ENCODE data around the gene RAB33B. TPM values are rescaled to one million over a fixed set of nuclear protein-coding genes. Genes with fewer than 3 reads are reported as not detected.

Gene RAB33B
- total and polyA plus RNA-seq, 2 of the 8 experiments (the other 6 are each of a cell fraction or from before 2014, with no cell fraction given): 4.2 to 8.7 TPM

DNA sequence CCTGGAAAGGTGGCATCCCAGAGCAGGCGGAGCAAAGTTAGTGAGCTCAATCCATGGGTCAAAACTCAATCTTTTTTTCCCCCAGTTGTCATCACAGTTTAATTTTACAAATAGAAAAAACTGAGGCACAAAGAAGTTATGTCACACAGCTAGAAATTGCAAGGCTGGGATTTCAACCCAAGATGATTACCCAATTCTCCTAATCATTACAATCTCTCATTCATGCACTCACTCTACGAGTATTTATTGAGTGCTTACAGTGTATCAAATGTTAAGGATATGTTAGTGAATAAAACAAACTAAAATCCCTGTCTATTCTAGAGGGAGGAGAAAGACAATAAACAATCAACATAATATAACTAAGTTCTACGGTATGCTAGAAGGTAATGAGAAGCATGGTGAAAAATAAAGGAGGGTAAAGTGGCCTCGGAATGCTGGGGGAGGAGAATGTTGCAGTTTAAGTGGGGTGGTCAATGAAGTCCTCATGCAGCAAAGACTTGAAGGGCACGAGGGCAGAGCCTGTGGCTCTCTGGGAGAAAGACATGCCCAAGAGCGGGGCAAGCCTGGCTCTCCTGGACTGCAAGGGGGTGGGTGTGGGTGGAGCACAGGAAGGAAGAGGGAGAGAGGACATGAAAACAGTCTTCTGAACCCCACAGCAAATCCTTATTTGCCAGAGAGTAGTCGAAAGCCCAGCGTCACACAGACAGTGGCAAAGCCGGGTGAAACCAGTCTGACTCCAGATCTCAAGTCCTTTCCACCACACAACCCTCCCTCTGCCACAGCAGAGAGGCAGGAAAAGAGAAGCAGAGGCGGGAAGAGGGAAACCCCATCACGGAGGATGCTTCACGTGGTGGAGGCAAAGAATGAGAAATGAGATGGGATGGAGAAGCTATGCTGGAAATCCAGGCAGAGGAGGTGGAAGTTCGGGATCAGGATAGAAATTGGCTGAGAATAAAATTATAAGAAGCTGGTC lies 48.3 kb downstream of the RAB33B start:
- DNase-seq (ENCODE audit: low read depth in 1 of 2, low spot score in 2 of 2) (no peak), FAIRE-seq (no peak)
- no peak overlapping the region for H2BK20ac ChIP-seq (ENCODE audit: low read length)
- H4K91ac ChIP-seq (replicated peaks; ENCODE audit: insufficient read length, low read length): no peak overlapping the region
- no peak overlapping the region for H2AFZ ChIP-seq (ENCODE audit: low read length)
- no peak overlapping the region for H3K4ac ChIP-seq (replicated peaks; ENCODE audit: insufficient read length, low read depth, low read length)
- H2BK12ac ChIP-seq (ENCODE audit: low read depth, low read length): no peak overlapping the region; the same call in 1 of the 2 replicates
- TF ChIP-seq NANOG (IDR thresholded peaks at IDR 0.05; ENCODE audit: insufficient read depth, low read depth, low read length, poor library complexity, severe bottlenecking) (no peak), E2F6 (IDR thresholded peaks at IDR 0.05) (0 out of 2 replicates have a peak, but pooled peaks have one; percentile 19), BRCA1 (IDR thresholded peaks at IDR 0.05; ENCODE audit: low read depth, low read length) (no peak)
- H4K5ac ChIP-seq (ENCODE audit: insufficient read length, low read depth, low read length): no peak overlapping the region
- no peak overlapping the region for H4K8ac ChIP-seq (ENCODE audit: extremely low read depth, insufficient read depth, low read length)
- H2BK120ac ChIP-seq (replicated peaks; ENCODE audit: low read depth, low read length): no peak overlapping the region
- ChIA-PET POLR2A (ENCODE audit: partially characterized antibody) (no interaction called here), CTCF (ENCODE audit: partially characterized antibody) (interaction anchor here (0.6 to 4.1 kb wide), 10 partner anchors 8 to 155 kb away, joined by 3 to 17 read pairs (median 3); no protein-coding TSS in a partner anchor)
- H3K27me3 ChIP-seq (replicated peaks in 1 of 4; ENCODE audit: control insufficient read depth in 3 of 4, extremely low read depth in 1 of 4, insufficient read depth in 3 of 4, low read length in 3 of 4): no peaks in the 10 kb centered on the region
- H3K18ac ChIP-seq (ENCODE audit: extremely low read depth, low read length): no peak overlapping the region
- no peaks in the 10 kb centered on the region for H3K9me3 ChIP-seq (ENCODE audit: insufficient read depth in 2 of 2, low read depth in 1 of 2, low read length in 1 of 2)
- H2BK5ac ChIP-seq (ENCODE audit: low read depth, low read length): no peak overlapping the region
- H3K23ac ChIP-seq (ENCODE audit: insufficient read length): no peak overlapping the region
- no peak overlapping the region for H3K27ac ChIP-seq (ENCODE audit: low read depth, low read length)
- H3K9ac ChIP-seq (replicated peaks in 1 of 4; ENCODE audit: extremely low read depth in 1 of 4, low read depth in 3 of 4, low read length in 3 of 4): no peak overlapping the region
- no peaks in the 10 kb centered on the region for H3K23me2 ChIP-seq (ENCODE audit: low read depth, low read length)
- H3K79me1 ChIP-seq (ENCODE audit: low read depth, low read length): no peaks in the 10 kb centered on the region
- no peak overlapping the region for H3K56ac ChIP-seq (replicated peaks; ENCODE audit: insufficient read length, low read depth, low read length)
- no peak overlapping the region for H2AK5ac ChIP-seq (ENCODE audit: low read depth, low read length)
- H3K14ac ChIP-seq (ENCODE audit: insufficient read length): no peak overlapping the region
- H3K79me2 ChIP-seq (ENCODE audit: control insufficient read depth in 1 of 2, insufficient read depth in 2 of 2, low read length in 2 of 2): no peaks in the 10 kb centered on the region
- H3K4me2 ChIP-seq (ENCODE audit: insufficient read depth in 1 of 2, low read depth in 2 of 2, low read length in 2 of 2): no peak overlapping the region
- no peak overlapping the region for H2BK15ac ChIP-seq (ENCODE audit: low read length)
- no peaks in the 10 kb centered on the region; a peak in 1 of 7 replicates for H3K4me1 ChIP-seq (replicated peaks in 1 of 4; ENCODE audit: control insufficient read depth in 3 of 4, insufficient read depth in 4 of 4, low read length in 3 of 4)
- no peaks in the 10 kb centered on the region for H3K36me3 ChIP-seq (ENCODE audit: control insufficient read depth in 2 of 4, insufficient read depth in 4 of 4, low read length in 3 of 4)
- no peaks in the 10 kb centered on the region for H4K20me1 ChIP-seq (replicated peaks in 1 of 2; ENCODE audit: control insufficient read depth in 1 of 2, insufficient read depth in 2 of 2, low read length in 2 of 2)
- no peak overlapping the region for H3K4me3 ChIP-seq (ENCODE audit: extremely low read depth in 1 of 4, insufficient read depth in 2 of 4, low read depth in 3 of 4, low read length in 4 of 4)
- WGBS, 2 experiments (ENCODE audit: extremely low coverage in 1 of 2, insufficient coverage in 1 of 2, insufficient read length in 1 of 2, insufficient replicate concordance in 2 of 2, low coverage in 1 of 2, low lambda C conversion rate in 2 of 2, missing lambda C conversion rate in 1 of 2): 83% methylated on average over 13 of the region's 13 CpGs; no CpG with 5 or more reads in 1 of the 2 experiments
